ENCODE measurements around the gene ASCL4.

- TF ChIP-seq, protein P1, sequence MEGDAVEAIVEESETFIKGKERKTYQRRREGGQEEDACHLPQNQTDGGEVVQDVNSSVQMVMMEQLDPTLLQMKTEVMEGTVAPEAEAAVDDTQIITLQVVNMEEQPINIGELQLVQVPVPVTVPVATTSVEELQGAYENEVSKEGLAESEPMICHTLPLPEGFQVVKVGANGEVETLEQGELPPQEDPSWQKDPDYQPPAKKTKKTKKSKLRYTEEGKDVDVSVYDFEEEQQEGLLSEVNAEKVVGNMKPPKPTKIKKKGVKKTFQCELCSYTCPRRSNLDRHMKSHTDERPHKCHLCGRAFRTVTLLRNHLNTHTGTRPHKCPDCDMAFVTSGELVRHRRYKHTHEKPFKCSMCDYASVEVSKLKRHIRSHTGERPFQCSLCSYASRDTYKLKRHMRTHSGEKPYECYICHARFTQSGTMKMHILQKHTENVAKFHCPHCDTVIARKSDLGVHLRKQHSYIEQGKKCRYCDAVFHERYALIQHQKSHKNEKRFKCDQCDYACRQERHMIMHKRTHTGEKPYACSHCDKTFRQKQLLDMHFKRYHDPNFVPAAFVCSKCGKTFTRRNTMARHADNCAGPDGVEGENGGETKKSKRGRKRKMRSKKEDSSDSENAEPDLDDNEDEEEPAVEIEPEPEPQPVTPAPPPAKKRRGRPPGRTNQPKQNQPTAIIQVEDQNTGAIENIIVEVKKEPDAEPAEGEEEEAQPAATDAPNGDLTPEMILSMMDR (IDR thresholded peaks at IDR 0.05): no peak
- no peak for TF ChIP-seq POLR2A (IDR thresholded peaks at IDR 0.05)
Observed at GRCh38 chr12:107731366-107731765, 43.1 kb upstream of the ASCL4 start.

Data from lower leg skin (tissue), 3 donors.